Measurements from ENCODE around the gene ACP2.

GRCh38 chr11:47264521-47264920 is 15.9 kb upstream of the ACP2 start:
- no peak for TF ChIP-seq CTCF (IDR thresholded peaks at IDR 0.05)
- TF ChIP-seq POLR2A (IDR thresholded peaks at IDR 0.05) = no peak
